Measurements from ENCODE around the gene KLHDC3.
"Not testable (repeated sequence)": the region's sequence is repeated elsewhere in the genome, so short reads cannot be mapped to it uniquely, and the experiment has no call there.

KLHDC3 gene

GRCh38 chr6:43024436-43024835 lies 10.4 kb downstream of the KLHDC3 start:
- no peak overlapping the region for H3K4me3 ChIP-seq (ENCODE audit: low read depth, low read length)

DNA sequence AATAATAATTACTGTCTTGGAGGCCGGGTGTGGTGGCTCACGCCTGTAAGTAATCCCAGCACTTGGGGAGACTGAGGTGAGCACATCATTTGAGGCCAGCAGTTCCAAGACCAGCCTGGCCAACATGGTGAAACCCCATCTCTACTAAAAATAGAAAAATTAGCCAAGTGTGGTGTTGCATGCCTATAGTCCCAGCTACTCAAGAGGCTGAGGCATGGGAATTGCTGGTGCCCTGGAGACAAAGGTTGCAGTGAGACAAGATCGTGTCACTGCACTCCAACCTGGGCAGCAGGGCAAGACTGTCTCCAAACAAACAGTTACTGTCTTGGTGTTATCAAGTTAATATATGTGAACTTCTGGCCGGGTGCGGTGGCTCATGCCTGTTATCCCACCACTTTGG lies 12.3 kb downstream of the KLHDC3 start:
- H3K4me3 ChIP-seq (ENCODE audit: low read depth, low read length): no peak overlapping the region

DNA sequence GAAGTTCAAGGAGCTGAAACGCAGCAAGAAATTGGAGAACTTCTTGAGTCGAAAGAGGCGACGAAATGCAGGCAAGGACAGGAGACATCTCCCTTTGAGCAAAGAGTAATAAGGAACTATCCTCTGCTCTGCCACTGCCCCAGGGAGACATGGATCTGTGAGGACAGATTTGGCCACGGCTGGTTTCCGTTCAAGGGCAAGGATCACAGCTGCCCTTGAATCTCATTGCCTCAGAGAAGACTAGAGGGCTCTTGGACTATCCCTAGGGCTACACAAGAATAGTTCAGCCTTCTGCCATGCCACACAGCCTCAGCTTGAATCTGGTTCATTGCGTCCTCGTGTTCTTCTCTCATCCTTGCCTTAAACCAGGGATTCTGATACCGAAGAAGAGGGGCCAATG lies 15.1 kb downstream of the KLHDC3 start:
- no peak overlapping the region for H3K4me3 ChIP-seq (ENCODE audit: low read depth, low read length)

DNA sequence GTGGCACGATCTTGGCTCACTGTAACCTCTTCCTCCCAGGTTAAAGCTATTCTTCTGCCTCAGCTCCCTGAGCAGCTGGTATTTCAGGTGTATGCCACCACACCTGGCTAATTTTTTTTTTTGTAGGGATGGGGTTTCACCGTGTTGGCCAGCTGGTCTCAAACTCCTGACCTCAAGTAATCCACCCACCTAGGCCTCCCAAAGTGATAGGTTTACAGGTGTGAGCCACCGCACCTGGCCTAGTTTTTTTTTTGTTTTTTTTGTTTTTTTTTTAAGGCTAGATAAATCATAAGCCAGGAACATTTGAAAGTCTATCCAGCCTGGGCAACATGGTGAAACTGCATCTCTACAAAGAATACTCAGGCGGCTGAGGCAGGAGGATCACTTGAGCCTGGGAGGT lies 18.3 kb downstream of the KLHDC3 start:
- no peak overlapping the region for H3K4me3 ChIP-seq (ENCODE audit: low read depth, low read length)

- no peak overlapping the region for H3K4me3 ChIP-seq (ENCODE audit: low read depth, low read length)
Measured at GRCh38 chr6:43033496-43034189, 19.6 kb downstream of the KLHDC3 start.

GRCh38 chr6:43034190-43034525 lies 20.1 kb downstream of the KLHDC3 start:
- no peak overlapping the region for H3K4me3 ChIP-seq (ENCODE audit: low read depth, low read length)

DNA sequence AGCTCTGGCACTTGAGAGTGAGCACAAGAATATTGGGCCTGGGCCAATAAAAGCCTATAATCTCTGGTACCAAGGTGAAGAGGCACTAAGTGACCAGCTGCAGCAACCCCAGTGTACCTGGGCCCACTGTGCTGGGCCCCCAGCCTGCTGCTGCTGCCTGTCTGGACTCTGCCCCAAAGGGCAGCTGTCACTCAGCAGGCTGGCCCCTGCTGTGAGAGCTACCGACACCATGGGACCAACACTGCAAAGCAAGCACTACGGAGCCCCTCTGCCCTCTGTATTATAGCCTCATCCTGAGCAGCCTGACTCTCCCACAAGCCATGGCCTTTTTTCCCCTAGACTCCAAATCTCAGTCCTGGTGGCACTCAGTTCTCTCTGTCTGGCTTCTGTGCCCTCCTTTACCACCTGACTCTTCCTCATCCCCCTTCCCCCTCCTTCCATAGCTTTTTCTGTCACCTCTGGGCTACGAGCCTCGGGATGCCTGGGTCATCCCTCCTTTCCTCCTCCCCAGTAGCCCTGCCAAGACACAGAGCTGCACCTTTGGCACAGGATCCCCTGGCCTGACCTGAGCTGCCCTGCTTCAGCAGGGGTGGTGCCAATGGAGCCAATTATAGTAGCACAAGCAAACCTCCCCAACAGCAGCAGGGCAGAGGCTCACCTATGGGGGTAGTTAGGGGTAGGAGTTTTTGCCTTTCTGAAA lies 21.6 kb downstream of the KLHDC3 start:
- H3K4me3 ChIP-seq (ENCODE audit: low read depth, low read length): no peak overlapping the region

- no peak overlapping the region for H3K4me3 ChIP-seq (ENCODE audit: low read depth, low read length)
Measured at GRCh38 chr6:43036712-43037111, 22.7 kb downstream of the KLHDC3 start.

DNA sequence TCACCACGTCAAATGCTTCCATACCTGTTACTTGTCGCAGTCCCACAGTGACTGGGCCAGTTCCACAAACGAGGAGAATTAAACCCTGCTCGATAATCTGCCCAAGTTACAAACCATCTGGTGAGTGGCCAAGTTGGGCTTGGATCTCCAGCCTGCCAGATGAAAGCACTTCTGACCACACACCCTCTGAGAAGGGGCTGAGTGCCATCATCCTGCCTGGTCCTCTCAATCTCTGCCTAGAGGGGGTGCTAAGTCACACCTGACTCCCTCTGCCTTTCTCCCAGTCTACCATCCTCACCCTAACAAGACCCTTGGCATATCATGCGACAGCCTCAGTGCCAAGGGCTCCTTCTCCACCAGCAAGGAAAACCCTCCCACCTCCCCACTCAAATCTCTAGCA lies 23.1 kb downstream of the KLHDC3 start:
- H3K4me3 ChIP-seq (ENCODE audit: low read depth, low read length): no peak overlapping the region

- H3K4me3 ChIP-seq (ENCODE audit: low read depth, low read length): no peak overlapping the region
Measured at GRCh38 chr6:43037706-43038105, 23.7 kb downstream of the KLHDC3 start.

- no peak overlapping the region for H3K4me3 ChIP-seq (ENCODE audit: low read depth, low read length)
Measured at GRCh38 chr6:43038727-43039126, 24.7 kb downstream of the KLHDC3 start.

GRCh38 chr6:43040542-43041257 lies 26.7 kb downstream of the KLHDC3 start:
- no peak overlapping the region for H3K4me3 ChIP-seq (ENCODE audit: low read depth, low read length)

DNA sequence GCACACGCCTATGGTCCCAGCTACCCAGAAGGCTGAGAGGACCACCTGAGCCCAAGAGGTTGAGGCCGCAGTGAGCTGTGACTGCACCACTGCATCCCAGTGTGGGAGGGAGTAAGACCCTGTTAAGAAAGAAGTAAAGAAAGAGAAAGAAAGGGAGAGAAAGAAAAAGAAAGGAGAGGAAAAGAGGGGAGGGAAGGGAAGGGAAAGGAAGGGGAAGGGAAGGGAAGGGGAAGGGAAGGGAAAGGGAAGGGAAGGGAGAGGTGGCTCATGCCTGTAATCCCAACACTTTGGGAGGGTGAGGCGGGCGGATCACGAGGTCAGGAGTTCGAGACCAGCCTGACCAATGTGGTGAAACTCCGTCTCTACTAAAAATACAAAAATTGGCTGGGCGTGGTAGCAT lies 27.4 kb downstream of the KLHDC3 start:
- H3K4me3 ChIP-seq (ENCODE audit: low read depth, low read length): not testable (repeated sequence)

GRCh38 chr6:43043310-43043709 lies 29.3 kb downstream of the KLHDC3 start:
- H3K4me3 ChIP-seq (ENCODE audit: low read depth, low read length): no peak overlapping the region

- no peak overlapping the region for H3K4me3 ChIP-seq (ENCODE audit: low read depth, low read length)
Measured at GRCh38 chr6:43045371-43045930, 31.4 kb downstream of the KLHDC3 start.

GRCh38 chr6:43047998-43048397 lies 33.9 kb downstream of the KLHDC3 start:
- no peak overlapping the region for H3K4me3 ChIP-seq (ENCODE audit: low read depth, low read length)

- H3K4me3 ChIP-seq (ENCODE audit: low read depth, low read length): no peak overlapping the region
Measured at GRCh38 chr6:43050981-43051380, 36.9 kb downstream of the KLHDC3 start.

DNA sequence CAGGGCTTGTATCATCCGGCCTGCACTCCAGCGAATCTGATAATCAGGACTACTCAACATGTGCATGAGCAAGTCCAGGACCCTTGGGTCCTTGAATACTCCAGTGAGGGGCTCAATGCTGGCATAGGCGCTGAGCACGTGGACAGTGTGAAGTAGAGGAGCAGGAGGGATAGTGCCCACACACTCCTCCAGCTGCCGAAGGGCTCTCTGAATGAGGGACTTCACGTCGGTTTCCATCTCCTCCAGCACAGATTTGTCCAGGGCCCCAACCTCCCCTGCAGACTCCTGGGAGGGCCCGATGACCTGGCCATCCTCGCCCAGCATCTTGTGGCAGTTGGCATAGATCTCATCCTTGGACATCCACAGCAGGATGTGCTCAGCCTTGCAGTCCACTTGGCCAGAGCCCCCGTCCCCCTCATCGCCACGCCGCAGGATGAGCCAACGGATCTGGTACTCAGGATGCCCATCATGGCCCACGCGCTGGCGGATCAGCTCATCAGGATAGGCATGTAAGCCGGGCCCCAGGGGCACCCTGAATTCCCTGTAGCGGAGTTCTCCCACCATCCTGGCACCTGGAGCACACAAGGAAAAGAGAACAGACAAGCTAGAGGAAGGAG lies 38.3 kb downstream of the KLHDC3 start:
- H3K4me3 ChIP-seq (ENCODE audit: low read depth, low read length): no peak overlapping the region

DNA sequence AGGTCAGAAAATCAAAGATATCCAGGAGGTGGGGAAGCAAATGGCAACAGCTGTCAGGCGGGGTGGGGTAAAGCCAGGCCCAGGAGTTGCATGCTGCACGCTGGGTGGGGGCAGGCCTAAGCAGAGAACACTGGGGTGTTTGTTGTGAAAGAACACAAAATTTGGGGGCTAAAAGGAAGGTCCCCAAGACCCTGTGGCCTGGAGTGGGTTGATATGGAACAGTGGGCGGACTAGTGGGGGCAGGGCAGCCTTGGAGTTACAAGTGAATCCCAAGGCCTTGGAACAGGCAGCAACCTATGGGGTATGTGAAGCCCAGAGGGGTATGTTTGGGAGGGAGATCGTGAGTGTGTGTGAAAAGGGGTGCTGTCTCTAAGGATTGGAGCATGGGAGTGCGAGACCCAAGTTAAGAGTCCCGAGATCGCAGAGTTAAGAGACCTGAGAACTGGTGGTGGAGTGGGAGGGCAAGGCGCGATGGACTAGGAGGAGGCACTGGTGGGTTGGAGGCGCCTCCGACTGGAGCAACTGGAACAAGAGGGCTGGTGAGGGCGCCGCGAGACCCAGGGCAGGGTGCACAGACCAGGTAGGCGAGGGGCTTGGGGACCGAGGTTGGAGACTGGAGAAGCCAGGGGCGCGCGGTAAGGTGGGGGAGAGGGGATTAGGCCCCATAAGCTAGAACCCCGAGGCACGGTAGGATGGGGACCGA lies 38.9 kb downstream of the KLHDC3 start:
- peak overlapping the region; percentile 81 for H3K4me3 ChIP-seq (ENCODE audit: low read depth, low read length)

GRCh38 chr6:43053545-43054205 lies 39.6 kb downstream of the KLHDC3 start, which contains the start of gene CUL7:
TSS of gene CUL7 (minus strand) at chr6:43053851. CDS start at chr6:43052788, 1,063 bp downstream.
- H3K4me3 ChIP-seq (ENCODE audit: low read depth, low read length): peak within 1 kb of the TSS; percentile 81
